H1 (cell line): Measurements from ENCODE around the gene PNLDC1. TPM values are rescaled to one million over a fixed set of nuclear protein-coding genes. Genes with fewer than 3 reads are reported as not detected.

ENCODE experiments used
- CTCF ChIA-PET: fragments of 300-600 bp; sonication (Branson Sonifier 250); formaldehyde crosslinking; loops from one replicate; lab custom pipeline; 2021; ENCODE audit not compliant: partially characterized antibody; lab: Charles Lee
- POLR2A ChIA-PET: fragments of 300-600 bp; sonication (Branson Sonifier 250); formaldehyde crosslinking; loops from one replicate; lab custom pipeline; 2021; ENCODE audit warnings: inconsistent platforms; ENCODE audit not compliant: partially characterized antibody; lab: Charles Lee
- DNase-seq, 2 experiments: peaks; one replicate each; pipeline versions ENCODE4 v3.0.0 to v3.0.0-alpha.2; 2010 to 2022; ENCODE audit warnings: low spot score in 2 of 2, low read depth in 1 of 2, mixed read lengths in 1 of 2
- FAIRE-seq: peaks from 2 replicates; lab custom pipeline; 2011; peaks lifted over from hg19 to GRCh38; lab: Jason Lieb, UNC
- H2AFZ ChIP-seq: 2 replicates; pipeline ENCODE4 v1.8.1; 2012; ENCODE audit warnings: low read length, inconsistent platforms
- H2AK5ac ChIP-seq: 2 replicates; pipeline ENCODE4 v1.6.1; 2013; ENCODE audit warnings: low read depth, low read length
- H2BK120ac ChIP-seq: replicated peaks from 2 replicates; pipeline ENCODE3; 2013; ENCODE audit warnings: low read depth, low read length, inconsistent platforms
- H2BK12ac ChIP-seq: 2 replicates; pipeline ENCODE4 v1.6.1; 2013; ENCODE audit warnings: low read depth, low read length
- H2BK15ac ChIP-seq: 2 replicates; pipeline ENCODE4 v1.6.1; 2013; ENCODE audit warnings: low read length
- H2BK20ac ChIP-seq: 2 replicates; pipeline ENCODE4 v1.6.1; 2013; ENCODE audit warnings: low read length
- H2BK5ac ChIP-seq: 2 replicates; pipeline ENCODE4 v1.6.1; 2013; ENCODE audit warnings: low read depth, low read length
- H3K14ac ChIP-seq: 2 replicates; pipeline ENCODE4 v1.6.1; 2013; ENCODE audit warnings: inconsistent platforms; ENCODE audit not compliant: insufficient read length
- H3K18ac ChIP-seq: 2 replicates; pipeline ENCODE4 v1.6.1; 2013; ENCODE audit warnings: low read length; ENCODE audit errors: extremely low read depth
- H3K23ac ChIP-seq: 2 replicates; pipeline ENCODE4 v1.6.1; 2013; ENCODE audit warnings: inconsistent platforms; ENCODE audit not compliant: insufficient read length
- H3K23me2 ChIP-seq: 2 replicates; pipeline ENCODE4 v1.6.1; 2013; ENCODE audit warnings: low read depth, low read length
- H3K27ac ChIP-seq: 2 replicates; pipeline ENCODE4 v1.6.1; 2011; ENCODE audit warnings: low read depth, low read length, inconsistent platforms
- H3K27me3 ChIP-seq, 4 experiments: replicated peaks in 1 of 4; 1 replicate in 1 of 4; 2 replicates in 3 of 4; pipeline versions ENCODE4 v1.6.1 to v1.8.1; 2011 to 2013; ENCODE audit warnings: low read length in 3 of 4, mild to moderate bottlenecking in 3 of 4, inconsistent platforms in 2 of 4, mixed read lengths in 2 of 4, moderate library complexity in 1 of 4; ENCODE audit not compliant: control insufficient read depth in 3 of 4, insufficient read depth in 3 of 4; ENCODE audit errors: extremely low read depth in 1 of 4
- H3K36me3 ChIP-seq, 4 experiments: 2 replicates each; pipeline versions ENCODE4 v1.6.1 to v1.8.1; 2011 to 2013; ENCODE audit warnings: mild to moderate bottlenecking in 4 of 4, low read length in 3 of 4, moderate library complexity in 2 of 4, control low read depth in 1 of 4, inconsistent platforms in 1 of 4; ENCODE audit not compliant: insufficient read depth in 4 of 4, control insufficient read depth in 2 of 4
- H3K4ac ChIP-seq: replicated peaks from 2 replicates; pipeline ENCODE3; 2013; ENCODE audit warnings: low read length, low read depth, mixed read lengths, inconsistent platforms; ENCODE audit not compliant: insufficient read length
- H3K4me1 ChIP-seq, 4 experiments: replicated peaks in 1 of 4; 1 replicate in 1 of 4; 2 replicates in 3 of 4; pipeline versions ENCODE4 v1.6.1 to v1.8.1; 2011 to 2013; ENCODE audit warnings: low read length in 3 of 4, inconsistent platforms in 2 of 4, mixed read lengths in 1 of 4; ENCODE audit not compliant: insufficient read depth in 4 of 4, control insufficient read depth in 3 of 4
- H3K4me2 ChIP-seq, 2 experiments: 2 replicates each; pipeline versions ENCODE4 v1.6.1 to v1.8.1; 2011 to 2013; ENCODE audit warnings: low read depth in 2 of 2, low read length in 2 of 2, control low read depth in 1 of 2, inconsistent platforms in 1 of 2, mild to moderate bottlenecking in 1 of 2; ENCODE audit not compliant: insufficient read depth in 1 of 2
- H3K4me3 ChIP-seq, 4 experiments: fragments of 200-600, 300-600 bp in 1 of 4; sonication (generic), shearing (Covaris generic), sonication (Bioruptor Twin) in 1 of 4; 2 replicates each; pipeline versions ENCODE4 v1.5.1 to v1.8.1; 2011 to 2016; ENCODE audit warnings: low read length in 4 of 4, low read depth in 3 of 4, control low read depth in 2 of 4, inconsistent platforms in 2 of 4, mild to moderate bottlenecking in 2 of 4, mixed read lengths in 1 of 4, moderate library complexity in 1 of 4; ENCODE audit not compliant: insufficient read depth in 2 of 4; ENCODE audit errors: extremely low read depth in 1 of 4
- H3K56ac ChIP-seq: replicated peaks from 2 replicates; pipeline ENCODE3; 2013; ENCODE audit warnings: low read depth, mild to moderate bottlenecking, mixed read lengths, low read length, inconsistent platforms; ENCODE audit not compliant: insufficient read length
- H3K79me1 ChIP-seq: 2 replicates; pipeline ENCODE4 v1.6.1; 2013; ENCODE audit warnings: low read depth, low read length, control low read depth
- H3K79me2 ChIP-seq, 2 experiments: 2 replicates each; pipeline versions ENCODE4 v1.6.1 to v1.8.1; 2012 to 2013; ENCODE audit warnings: low read length in 2 of 2, mild to moderate bottlenecking in 2 of 2, inconsistent platforms in 1 of 2; ENCODE audit not compliant: insufficient read depth in 2 of 2, control insufficient read depth in 1 of 2
- H3K9ac ChIP-seq, 4 experiments: replicated peaks in 1 of 4; 1 replicate in 1 of 4; 2 replicates in 3 of 4; pipeline versions ENCODE4 v1.6.1 to v1.8.1; 2011 to 2013; ENCODE audit warnings: low read depth in 3 of 4, low read length in 3 of 4, control low read depth in 2 of 4, mild to moderate bottlenecking in 2 of 4, moderate library complexity in 2 of 4, inconsistent platforms in 1 of 4; ENCODE audit errors: extremely low read depth in 1 of 4
- H3K9me3 ChIP-seq, 2 experiments: 2 replicates each; pipeline versions ENCODE4 v1.6.1 to v1.8.1; 2012 to 2013; ENCODE audit warnings: mild to moderate bottlenecking in 2 of 2, moderate library complexity in 2 of 2, control low read depth in 1 of 2, inconsistent platforms in 1 of 2, low read depth in 1 of 2, low read length in 1 of 2, mixed read lengths in 1 of 2; ENCODE audit not compliant: insufficient read depth in 2 of 2
- H4K20me1 ChIP-seq, 2 experiments: replicated peaks in 1 of 2; 2 replicates each; pipeline versions ENCODE3 to v1.8.1; 2011 to 2013; ENCODE audit warnings: inconsistent platforms in 2 of 2, low read length in 2 of 2, mild to moderate bottlenecking in 1 of 2; ENCODE audit not compliant: insufficient read depth in 2 of 2, control insufficient read depth in 1 of 2
- H4K5ac ChIP-seq: 2 replicates; pipeline ENCODE4 v1.6.1; 2013; ENCODE audit warnings: low read length, low read depth, mixed read lengths, inconsistent platforms; ENCODE audit not compliant: insufficient read length
- H4K8ac ChIP-seq: 2 replicates; pipeline ENCODE4 v1.8.0; 2013; ENCODE audit warnings: mild to moderate bottlenecking, moderate library complexity, low read length, inconsistent platforms; ENCODE audit not compliant: insufficient read depth; ENCODE audit errors: extremely low read depth
- H4K91ac ChIP-seq: replicated peaks from 2 replicates; pipeline ENCODE3; 2013; ENCODE audit warnings: low read length, mixed read lengths, inconsistent platforms; ENCODE audit not compliant: insufficient read length
- ASH2L ChIP-seq: fragments of 200-600, 300-600 bp; sonication (generic); IDR thresholded peaks from one replicate; pipeline ENCODE4 v1.7.1; 2017; ENCODE audit warnings: low read length
- BRCA1 ChIP-seq: IDR thresholded peaks from 2 replicates; pipeline ENCODE4 v1.6.1; 2012; ENCODE audit warnings: low read depth, low read length, improper control_type of control experiment
- CBX8 ChIP-seq: fragments of 300-800, 300-1000 bp; sonication (generic); IDR thresholded peaks from 2 replicates; pipeline ENCODE4 v1.7.1; 2016; ENCODE audit warnings: low read depth, low read length, borderline replicate concordance
- E2F6 ChIP-seq: IDR thresholded peaks from 2 replicates; pipeline ENCODE4 v1.6.1; 2012; ENCODE audit warnings: inconsistent platforms
- JUN ChIP-seq: IDR thresholded peaks from 2 replicates; pipeline ENCODE4 v1.6.1; 2011; ENCODE audit warnings: low read depth, mild to moderate bottlenecking, improper control_type of control experiment, low read length
- JUND ChIP-seq: IDR thresholded peaks from 2 replicates; pipeline ENCODE4 v1.6.1; 2011; ENCODE audit warnings: mild to moderate bottlenecking, improper control_type of control experiment, low read length
- POU5F1 ChIP-seq: IDR thresholded peaks from 2 replicates; pipeline ENCODE4 v1.6.1; 2011; ENCODE audit warnings: low read depth, mild to moderate bottlenecking, low read length, moderate library complexity
- SUZ12 ChIP-seq: fragments of 200-600 bp; sonication (generic); IDR thresholded peaks from 2 replicates; pipeline ENCODE4 v1.6.1; 2012; ENCODE audit warnings: mild to moderate bottlenecking, inconsistent platforms, low read length, moderate library complexity, mixed read lengths
- TEAD4 ChIP-seq: IDR thresholded peaks from 2 replicates; pipeline ENCODE4 v1.6.1; 2012; ENCODE audit warnings: low read depth, low read length, inconsistent platforms, mixed read lengths
- WGBS, 2 experiments: shearing (Covaris generic) in 1 of 2; methylation state at CpG; one replicate each; pipeline versions ENCODE4 v1.1.6 to v1.1.7; 2013 to 2015; ENCODE audit warnings: low lambda C conversion rate in 2 of 2, mixed read lengths in 2 of 2, inconsistent platforms in 1 of 2, low coverage in 1 of 2, missing lambda C conversion rate in 1 of 2; ENCODE audit not compliant: insufficient replicate concordance in 2 of 2, insufficient coverage in 1 of 2, insufficient read length in 1 of 2; ENCODE audit errors: extremely low coverage in 1 of 2, missing lambda C conversion rate in 1 of 2; 5-methylcytosine and 5-hydroxymethylcytosine counted together
- polyA plus RNA-seq, 7 experiments: library from polyadenylated mRNA; depleted of rRNA in 3 of 7; stranded (reverse) in 5 of 7; unstranded in 2 of 7; fragments of >200 nt in 5 of 7; fragments of 200-250 nt in 2 of 7; gene quantifications; 1 replicate in 5 of 7; 2 replicates in 1 of 7; 4 replicates in 1 of 7; pipeline versions ENCODE4 v1.2.1 to v1.2.3, GENCODE V29; 2011 to 2013; ENCODE audit warnings: missing spikeins in 2 of 7, mixed read lengths in 2 of 7
- total RNA-seq: library from RNA; stranded (reverse); fragmentation: NEBNext Ultra II Directional; extraction: Animal tissue kit (Norgen Biotek cat#: 25700); gene quantifications from 2 replicates; pipeline ENCODE4 v1.2.1, GENCODE V29; 2021

The PNLDC1 gene
- total and polyA plus RNA-seq, 2 of the 8 experiments (the other 6 are each of a cell fraction or from before 2014, with no cell fraction given): 0.15 to 0.34 TPM

- H3K9ac ChIP-seq: no peak overlapping the region
- H4K91ac ChIP-seq: no peak overlapping the region
- no peak overlapping the region for H3K56ac ChIP-seq
- no peak overlapping the region for H2BK120ac ChIP-seq
- H4K8ac ChIP-seq: no peak overlapping the region
- no peaks in the 10 kb centered on the region; a peak in 1 of 7 replicates for H3K27me3 ChIP-seq
- no peak overlapping the region for H3K4me2 ChIP-seq
- H3K4me1 ChIP-seq: peaks cover 0 to 14% (median 6%) of the 10 kb centered on the region in 4 experiments; a peak in 5 of 7 replicates
- WGBS, 2 experiments: 87% methylated on average over 7 of the region's 7 CpGs; no CpG with 5 or more reads in 1 of the 2 experiments
- H3K23ac ChIP-seq: no peak overlapping the region
- TF ChIP-seq BRCA1 (no peak), SUZ12 (no peak), TEAD4 (no peak), POU5F1 (no peak), E2F6 (no peak), CBX8 (no peak), JUN (no peak), ASH2L (no peak), JUND (no peak)
- TF ChIP-seq, all 59 proteins: peak for 0
- Histone ChIP-seq H3K9me3 (no peaks in the 10 kb centered on the region; a peak in 1 of 4 replicates), H3K4me3 (no peak overlapping the region), H2BK12ac (no peak overlapping the region), H3K14ac (no peak overlapping the region), H2BK5ac (no peak overlapping the region), H4K20me1 (no peaks in the 10 kb centered on the region), H3K79me1 (no peaks in the 10 kb centered on the region), H3K18ac (no peak overlapping the region), H3K23me2 (no peaks in the 10 kb centered on the region), H2BK20ac (no peak overlapping the region), H2AK5ac (no peak overlapping the region), H3K36me3 (no peaks in the 10 kb centered on the region), H4K5ac (no peak overlapping the region), H3K79me2 (no peaks in the 10 kb centered on the region), H3K27ac (no peak overlapping the region), H3K4ac (no peak overlapping the region), H2BK15ac (no peak overlapping the region), H2AFZ (no peak overlapping the region)
- no peak for FAIRE-seq
- DNase-seq: no peak
- POLR2A ChIA-PET: interaction anchor here (1.1 kb wide), 1 partner anchor 135 kb away, joined by 3 read pairs; the partner anchor contains the start of gene SOD2
- CTCF ChIA-PET: interaction anchor here (2.9 kb wide), 1 partner anchor 25 kb away, joined by 7 read pairs; no protein-coding TSS in a partner anchor
Observed at GRCh38 chr6:159828074-159828473, 28.0 kb downstream of the PNLDC1 start.
